ENCODE measurements around the gene TTC17.
"Not testable (repeated sequence)": the region's sequence is repeated elsewhere in the genome, so short reads cannot be mapped to it uniquely, and the experiment has no call there.

Gene TTC17

DNA sequence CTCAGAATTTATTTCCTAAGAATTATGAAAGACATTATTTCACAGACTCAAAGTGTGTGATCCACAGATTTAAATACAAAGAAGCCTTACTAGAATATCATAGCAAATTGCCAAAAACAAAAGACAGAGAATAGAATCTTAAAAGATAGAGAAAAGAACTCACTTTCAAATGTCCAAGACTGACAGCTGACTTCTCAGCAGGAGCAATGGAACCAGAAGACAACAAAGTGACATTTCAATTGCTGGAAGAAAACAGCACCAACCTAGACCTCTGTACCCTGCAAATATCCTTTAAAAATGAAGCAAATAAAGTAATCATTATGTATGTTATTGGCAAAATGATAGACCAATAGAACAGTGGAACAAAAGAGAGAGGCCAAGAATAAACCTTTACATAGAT lies 109.2 kb downstream of the TTC17 start:
- DNase-seq (no peak), ATAC-seq (no peak)
- Mint-ChIP-seq H3K9me3 (peaks cover 31 to 67% of the 10 kb centered on the region in 2 donors), H3K27ac (no peak overlapping the region), H3K4me3 (no peak overlapping the region), H3K4me1 (no peaks in the 10 kb centered on the region), H3K27me3 (no peaks in the 10 kb centered on the region)

DNA sequence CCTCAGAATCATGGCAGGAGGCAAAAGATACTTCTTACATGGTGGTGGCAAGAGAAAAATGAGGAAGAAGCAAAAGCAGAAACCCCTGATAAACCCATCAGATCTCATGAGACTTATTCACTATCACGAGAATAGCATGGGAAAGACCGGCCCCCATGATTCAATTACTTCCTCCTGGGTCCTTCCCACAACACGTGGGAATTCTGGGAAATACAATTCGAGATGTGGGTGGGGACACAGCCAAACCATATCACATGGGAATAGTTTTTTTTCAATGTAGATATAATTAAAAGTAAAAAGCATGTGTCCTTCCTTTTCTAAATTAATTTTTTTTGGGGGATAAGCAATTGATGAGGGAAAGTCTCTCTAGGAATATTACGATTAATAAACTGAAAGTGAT lies 118.8 kb downstream of the TTC17 start:
- not testable (repeated sequence) for H3K4me3 Mint-ChIP-seq, H3K4me1 Mint-ChIP-seq, H3K27ac Mint-ChIP-seq, H3K27me3 Mint-ChIP-seq, ATAC-seq, DNase-seq
- H3K9me3 Mint-ChIP-seq, result peaks cover 41 to 45% of the 10 kb centered on the region in 2 donors

GRCh38 chr11:43486141-43486540 lies 127.4 kb downstream of the TTC17 start:
- no peaks in the 10 kb centered on the region for H3K27me3 Mint-ChIP-seq
- H3K4me1 Mint-ChIP-seq, result no peaks in the 10 kb centered on the region
- ATAC-seq (no peak), DNase-seq (no peak)
- peaks cover 1 to 11% of the 10 kb centered on the region in 2 donors for H3K9me3 Mint-ChIP-seq
- H3K4me3 Mint-ChIP-seq, result no peak overlapping the region
- H3K27ac Mint-ChIP-seq, result no peak overlapping the region

- no peaks in the 10 kb centered on the region for H3K9me3 Mint-ChIP-seq
- no peaks in the 10 kb centered on the region for H3K27me3 Mint-ChIP-seq
- no peak overlapping the region for H3K27ac Mint-ChIP-seq
- ATAC-seq (no peak), DNase-seq (no peak)
- H3K4me3 Mint-ChIP-seq, result no peak overlapping the region
- H3K4me1 Mint-ChIP-seq, result peaks cover 5% of the 10 kb centered on the region
These were observed 131.2 kb downstream of the TTC17 start for GRCh38 chr11:43489869-43490465.

GRCh38 chr11:43492701-43493100 lies 134.0 kb downstream of the TTC17 start:
- DNase-seq (no peak), ATAC-seq (peak; percentile 69)
- Mint-ChIP-seq H3K27me3 (no peaks in the 10 kb centered on the region), H3K4me1 (peaks cover 5% of the 10 kb centered on the region), H3K4me3 (no peak overlapping the region), H3K9me3 (no peaks in the 10 kb centered on the region), H3K27ac (peak overlapping the region in 1 of 2 donors; percentile 80)

DNA sequence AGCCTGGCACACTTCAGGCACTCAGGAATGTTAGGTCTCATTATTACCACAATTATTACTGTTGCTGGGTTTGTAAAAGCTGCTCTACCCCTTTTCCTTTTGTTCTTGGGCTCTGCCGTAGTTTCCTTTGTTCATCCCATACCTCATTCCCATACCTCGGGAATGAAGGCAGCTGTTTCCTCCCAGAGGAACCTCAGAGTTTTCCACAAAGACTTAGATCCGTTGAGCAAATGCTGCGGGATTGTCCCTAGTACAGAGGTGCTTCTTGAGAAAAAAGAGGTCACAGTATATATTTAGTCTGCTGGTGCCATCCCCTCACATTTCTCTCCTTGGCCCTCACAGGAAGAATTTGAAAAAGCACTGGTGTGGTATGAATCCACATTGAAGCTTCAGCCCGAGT lies 134.7 kb downstream of the TTC17 start:
- no peak for DNase-seq
- H3K9me3 Mint-ChIP-seq, result no peaks in the 10 kb centered on the region
- H3K27ac Mint-ChIP-seq, result peak overlapping the region; percentile 44 to 49
- no peaks in the 10 kb centered on the region for H3K27me3 Mint-ChIP-seq
- H3K4me1 Mint-ChIP-seq, result peaks cover 5% of the 10 kb centered on the region
- ATAC-seq, result no peak
- no peak overlapping the region for H3K4me3 Mint-ChIP-seq

- H3K4me1 Mint-ChIP-seq, result peaks cover 5% of the 10 kb centered on the region
- no peaks in the 10 kb centered on the region for H3K27me3 Mint-ChIP-seq
- no peak overlapping the region for H3K4me3 Mint-ChIP-seq
- ATAC-seq, result peak; percentile 35
- no peaks in the 10 kb centered on the region for H3K9me3 Mint-ChIP-seq
- no peak for DNase-seq
- no peak overlapping the region for H3K27ac Mint-ChIP-seq
These were observed 138.4 kb downstream of the TTC17 start for GRCh38 chr11:43497144-43497543.

DNA sequence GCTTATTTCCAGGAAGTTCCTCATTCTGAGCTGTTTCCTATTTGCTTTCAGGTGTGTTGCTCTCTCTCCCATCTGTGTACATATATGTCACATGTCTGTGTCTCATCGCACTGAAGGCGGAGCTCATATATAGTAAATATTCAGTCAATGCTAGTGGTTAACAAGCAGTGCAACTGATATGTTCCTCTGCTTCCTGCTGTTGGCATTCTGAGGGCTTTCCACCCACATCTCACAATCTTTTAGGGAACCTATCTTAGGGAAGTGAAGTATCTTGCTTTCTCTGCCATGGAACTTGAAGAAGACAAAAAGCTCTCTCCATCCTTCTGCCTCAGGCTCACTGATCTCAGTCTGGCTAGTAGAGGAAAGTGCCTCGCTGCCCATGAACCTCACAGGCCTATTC lies 139.8 kb downstream of the TTC17 start:
- Mint-ChIP-seq H3K9me3 (no peaks in the 10 kb centered on the region), H3K27me3 (no peaks in the 10 kb centered on the region), H3K27ac (no peak overlapping the region), H3K4me1 (no peaks in the 10 kb centered on the region), H3K4me3 (no peak overlapping the region)
- ATAC-seq, result no peak
- DNase-seq, result no peak

DNA sequence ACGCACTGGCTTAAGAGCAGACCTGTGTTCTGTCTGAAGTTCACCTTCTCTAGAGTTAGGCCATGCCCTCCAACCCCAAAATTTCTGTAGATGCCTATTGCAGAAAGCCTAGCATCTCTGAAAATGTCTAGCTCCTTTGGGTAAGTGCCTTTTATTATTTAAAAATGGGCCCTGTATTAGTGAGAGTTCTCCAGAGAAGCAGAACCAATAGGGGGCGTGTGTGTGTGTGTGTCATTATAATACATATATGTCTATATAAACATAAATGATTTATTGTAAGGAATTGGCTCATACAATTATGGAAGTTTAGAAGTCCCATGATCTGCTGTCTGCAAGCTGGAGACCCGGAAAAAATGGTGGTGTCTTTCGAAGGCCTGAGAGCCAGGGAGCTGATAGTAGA lies 144.7 kb downstream of the TTC17 start:
- Mint-ChIP-seq H3K9me3 (no peaks in the 10 kb centered on the region), H3K4me3 (no peak overlapping the region), H3K4me1 (peaks cover 8% of the 10 kb centered on the region), H3K27me3 (no peaks in the 10 kb centered on the region), H3K27ac (no peak overlapping the region)
- no peak for DNase-seq
- ATAC-seq, result no peak

- Mint-ChIP-seq H3K9me3 (no peaks in the 10 kb centered on the region), H3K27me3 (no peaks in the 10 kb centered on the region), H3K4me1 (peaks cover 12% of the 10 kb centered on the region), H3K4me3 (no peak overlapping the region), H3K27ac (no peak overlapping the region)
- DNase-seq (no peak), ATAC-seq (peak; percentile 65)
These were observed 145.7 kb downstream of the TTC17 start for GRCh38 chr11:43504316-43504950.

DNA sequence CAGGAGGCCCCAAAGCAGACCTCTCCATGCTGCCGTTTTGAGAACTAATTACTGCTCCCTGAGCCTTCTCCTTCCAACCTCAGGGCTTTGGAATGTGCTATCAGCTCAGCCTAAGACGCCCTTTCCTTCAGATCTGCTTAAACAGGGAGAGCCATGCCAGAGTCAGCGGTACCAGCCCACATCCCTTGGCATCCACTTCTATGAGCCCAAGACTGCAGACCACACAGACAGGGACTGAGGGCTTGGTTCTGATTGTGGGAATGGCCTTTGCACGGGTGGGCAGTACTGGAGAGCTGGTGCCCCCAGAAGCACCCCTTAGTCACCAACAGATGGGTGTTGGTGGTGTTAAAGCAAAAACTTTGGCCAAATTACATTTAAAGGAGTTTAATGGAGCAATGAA lies 146.5 kb downstream of the TTC17 start:
- ATAC-seq (no peak), DNase-seq (no peak)
- no peaks in the 10 kb centered on the region for H3K9me3 Mint-ChIP-seq
- no peak overlapping the region for H3K4me3 Mint-ChIP-seq
- peaks cover 12% of the 10 kb centered on the region for H3K4me1 Mint-ChIP-seq
- no peaks in the 10 kb centered on the region for H3K27me3 Mint-ChIP-seq
- H3K27ac Mint-ChIP-seq, result no peak overlapping the region

- H3K4me3 Mint-ChIP-seq, result no peak overlapping the region
- ATAC-seq (no peak), DNase-seq (no peak)
- H3K4me1 Mint-ChIP-seq, result peaks cover 12% of the 10 kb centered on the region
- peak overlapping the region in 1 of 2 donors; percentile 83 for H3K27ac Mint-ChIP-seq
- no peaks in the 10 kb centered on the region for H3K27me3 Mint-ChIP-seq
- no peaks in the 10 kb centered on the region for H3K9me3 Mint-ChIP-seq
These were observed 148.5 kb downstream of the TTC17 start for GRCh38 chr11:43507171-43507570.

DNA sequence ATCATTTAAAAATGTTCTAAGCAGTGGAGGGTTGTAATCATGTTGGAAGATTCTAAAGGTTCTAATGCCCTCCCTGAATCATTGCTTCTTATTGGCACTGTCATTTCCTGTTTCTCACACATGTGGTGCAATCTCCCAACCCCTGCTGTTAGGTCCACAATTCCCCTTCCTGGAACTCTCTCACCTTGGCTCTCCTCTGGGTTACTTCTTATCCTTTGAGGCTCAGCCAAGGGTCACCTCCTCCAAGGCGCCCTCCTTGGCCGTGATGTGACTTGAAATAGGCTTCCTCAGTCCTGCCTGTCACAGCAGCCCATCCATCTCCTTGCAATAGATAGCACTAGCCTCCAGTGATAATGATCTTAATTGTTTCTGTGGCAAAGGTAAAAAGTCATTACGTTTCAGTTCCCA lies 149.8 kb downstream of the TTC17 start:
- Mint-ChIP-seq H3K27me3 (no peaks in the 10 kb centered on the region), H3K9me3 (peaks cover 0 to 4% of the 10 kb centered on the region in 2 donors), H3K4me1 (peaks cover 12% of the 10 kb centered on the region), H3K27ac (no peak overlapping the region), H3K4me3 (no peak overlapping the region)
- no peak for ATAC-seq
- DNase-seq, result no peak

GRCh38 chr11:43511959-43512358 lies 153.2 kb downstream of the TTC17 start:
- no peak overlapping the region for H3K4me3 Mint-ChIP-seq
- H3K27ac Mint-ChIP-seq, result no peak overlapping the region
- H3K27me3 Mint-ChIP-seq, result peaks cover 12% of the 10 kb centered on the region
- peaks cover 0 to 4% of the 10 kb centered on the region in 2 donors for H3K9me3 Mint-ChIP-seq
- ATAC-seq (no peak), DNase-seq (no peak)
- peaks cover 12% of the 10 kb centered on the region for H3K4me1 Mint-ChIP-seq

GRCh38 chr11:43515090-43515489 lies 156.4 kb downstream of the TTC17 start:
- H3K27me3 Mint-ChIP-seq, result peaks cover 12% of the 10 kb centered on the region
- ATAC-seq, result no peak

DNA sequence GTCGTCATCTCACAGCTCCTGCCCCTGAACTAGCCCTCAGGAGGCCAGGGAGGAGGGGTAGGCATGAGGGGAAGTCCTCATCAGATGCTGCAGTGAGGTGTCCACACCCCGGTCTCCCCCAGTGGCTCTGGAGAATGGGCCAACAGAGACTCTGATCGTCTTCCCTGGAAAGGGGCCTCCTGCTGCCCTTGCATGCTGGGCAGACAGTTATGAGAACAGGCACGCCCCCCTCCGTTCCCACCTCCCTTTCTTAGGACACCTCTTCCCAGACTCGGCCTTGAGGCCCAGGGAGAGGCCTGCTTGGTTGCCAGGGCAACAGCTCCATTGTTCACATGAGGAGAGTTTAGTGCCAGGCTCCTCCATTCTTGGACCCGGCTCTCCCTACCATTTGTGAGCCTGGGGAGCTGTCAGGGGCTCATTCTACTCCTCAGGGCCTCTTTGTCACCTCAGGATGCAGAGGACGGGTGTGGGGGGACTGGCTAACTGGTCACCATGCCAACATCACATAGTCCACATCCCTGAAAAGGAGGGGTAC lies 157.7 kb downstream of the TTC17 start:
- Mint-ChIP-seq H3K27ac (no peak overlapping the region), H3K27me3 (peaks cover 12% of the 10 kb centered on the region), H3K4me3 (no peak overlapping the region), H3K9me3 (peaks cover 12 to 21% of the 10 kb centered on the region in 2 donors), H3K4me1 (peaks cover 12% of the 10 kb centered on the region)
- ATAC-seq (no peak), DNase-seq (no peak)

More at GRCh38 chr11:43515090-43515489, 156.4 kb downstream of the TTC17 start:
- H3K9me3 Mint-ChIP-seq, result peaks cover 1 to 9% of the 10 kb centered on the region in 2 donors
- H3K4me1 Mint-ChIP-seq, result peaks cover 12% of the 10 kb centered on the region
- H3K4me3 Mint-ChIP-seq, result no peak overlapping the region
- no peak for DNase-seq
- no peak overlapping the region for H3K27ac Mint-ChIP-seq
